Measurements from ENCODE around the gene CDK5RAP2. TPM values are rescaled to one million over a fixed set of nuclear protein-coding genes. Genes with fewer than 3 reads are reported as not detected.

The CDK5RAP2 gene
- polyA plus RNA-seq, 1 donor = 42.0 TPM

DNA sequence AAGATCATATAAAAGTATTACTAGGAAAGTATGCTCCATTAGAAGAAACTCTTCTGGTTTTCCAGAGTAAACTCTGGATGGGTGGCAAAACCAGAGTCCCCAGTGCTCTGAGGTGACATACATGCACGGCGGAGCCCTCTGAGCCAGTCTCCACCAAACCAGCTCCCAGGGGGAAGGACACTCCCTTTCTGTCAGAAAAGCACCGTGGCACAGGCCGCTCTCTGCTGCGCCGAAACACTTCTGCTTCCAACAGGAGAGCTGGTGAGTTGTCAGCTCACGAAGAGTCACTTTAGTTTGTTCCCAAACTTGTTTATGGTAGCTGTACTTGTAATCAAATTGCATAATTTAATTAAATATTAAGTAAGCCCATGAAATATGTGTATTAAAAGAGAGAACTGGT, 184.6 kb downstream of the CDK5RAP2 start:
- Histone ChIP-seq H3K4me1 (ENCODE audit: control insufficient read depth, insufficient read depth, low read length) (peaks cover 3% of the 10 kb centered on the region), H3K9me3 (ENCODE audit: control insufficient read depth, low read depth, low read length) (no peaks in the 10 kb centered on the region), H3K27me3 (ENCODE audit: control insufficient read depth, insufficient read depth, low read length) (no peaks in the 10 kb centered on the region), H3K36me3 (ENCODE audit: control insufficient read depth, insufficient read depth, low read length) (peaks cover 78% of the 10 kb centered on the region), H3K27ac (ENCODE audit: low read length) (no peak overlapping the region), H3K4me3 (ENCODE audit: low read length) (no peak overlapping the region)
- no CpG with 5 or more reads among the region's 7 CpGs for WGBS (ENCODE audit: insufficient coverage, low lambda C conversion rate)
- DNase-seq = no peak

DNA sequence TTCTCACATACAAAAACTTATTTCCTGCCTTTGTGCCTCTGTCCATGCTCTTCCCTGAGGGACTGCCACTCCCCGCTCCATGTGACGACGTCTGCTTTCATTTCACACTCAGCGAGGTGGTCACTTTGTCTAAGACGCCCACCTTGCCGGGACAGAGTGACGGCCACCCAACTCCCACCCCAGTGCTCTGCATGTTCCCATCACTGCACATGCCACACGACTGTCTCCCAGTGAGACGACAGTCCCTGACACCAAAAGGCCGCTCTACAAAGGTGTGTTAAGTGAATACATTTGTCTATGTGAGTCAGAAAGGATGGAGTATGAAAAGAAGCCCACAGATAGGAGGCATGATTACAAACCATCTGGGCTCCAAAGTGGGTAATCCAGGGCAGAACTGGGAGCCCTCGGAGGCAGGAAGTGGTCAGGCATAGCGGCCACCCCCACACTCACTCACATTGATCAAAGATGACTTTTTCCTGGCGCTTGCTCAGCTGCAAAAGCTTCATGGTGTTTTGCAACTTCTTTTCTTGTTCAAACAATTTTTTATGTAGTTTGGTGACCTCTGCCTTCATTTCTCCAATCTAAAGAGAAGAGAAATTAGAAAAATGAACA, 185.8 kb downstream of the CDK5RAP2 start:
- Histone ChIP-seq H3K4me3 (ENCODE audit: low read length) (no peak overlapping the region), H3K27ac (ENCODE audit: low read length) (no peak overlapping the region), H3K9me3 (ENCODE audit: control insufficient read depth, low read depth, low read length) (no peaks in the 10 kb centered on the region), H3K27me3 (ENCODE audit: control insufficient read depth, insufficient read depth, low read length) (no peaks in the 10 kb centered on the region), H3K4me1 (ENCODE audit: control insufficient read depth, insufficient read depth, low read length) (peaks cover 3% of the 10 kb centered on the region), H3K36me3 (ENCODE audit: control insufficient read depth, insufficient read depth, low read length) (peaks cover 78% of the 10 kb centered on the region)
- WGBS (ENCODE audit: insufficient coverage, low lambda C conversion rate) = 70% methylated on average over 2 of the region's 13 CpGs
- DNase-seq = no peak

- H3K4me1 ChIP-seq (ENCODE audit: control insufficient read depth, insufficient read depth, low read length) = peaks cover 3% of the 10 kb centered on the region
- H3K4me3 ChIP-seq (ENCODE audit: low read length) = no peak overlapping the region
- no peaks in the 10 kb centered on the region for H3K9me3 ChIP-seq (ENCODE audit: control insufficient read depth, low read depth, low read length)
- H3K27ac ChIP-seq (ENCODE audit: low read length) = no peak overlapping the region
- peaks cover 77% of the 10 kb centered on the region for H3K36me3 ChIP-seq (ENCODE audit: control insufficient read depth, insufficient read depth, low read length)
- H3K27me3 ChIP-seq (ENCODE audit: control insufficient read depth, insufficient read depth, low read length) = no peaks in the 10 kb centered on the region
- peak in 1 of 2 donors; percentile 40 for DNase-seq
- 40% methylated on average over 2 of the region's 7 CpGs for WGBS (ENCODE audit: insufficient coverage, low lambda C conversion rate)
Measured at GRCh38 chr9:120393386-120394057, 186.4 kb downstream of the CDK5RAP2 start.

GRCh38 chr9:120392711-120393110, 187.3 kb downstream of the CDK5RAP2 start:
- Histone ChIP-seq H3K36me3 (ENCODE audit: control insufficient read depth, insufficient read depth, low read length) (peaks cover 82% of the 10 kb centered on the region), H3K4me1 (ENCODE audit: control insufficient read depth, insufficient read depth, low read length) (peaks cover 3% of the 10 kb centered on the region), H3K9me3 (ENCODE audit: control insufficient read depth, low read depth, low read length) (no peaks in the 10 kb centered on the region), H3K27me3 (ENCODE audit: control insufficient read depth, insufficient read depth, low read length) (no peaks in the 10 kb centered on the region), H3K4me3 (ENCODE audit: low read length) (no peak overlapping the region), H3K27ac (ENCODE audit: low read length) (no peak overlapping the region)
- DNase-seq = no peak
- no CpG with 5 or more reads among the region's 8 CpGs for WGBS (ENCODE audit: insufficient coverage, low lambda C conversion rate)

- Histone ChIP-seq H3K4me1 (ENCODE audit: control insufficient read depth, insufficient read depth, low read length) (peaks cover 3% of the 10 kb centered on the region), H3K27me3 (ENCODE audit: control insufficient read depth, insufficient read depth, low read length) (no peaks in the 10 kb centered on the region), H3K9me3 (ENCODE audit: control insufficient read depth, low read depth, low read length) (no peaks in the 10 kb centered on the region), H3K4me3 (ENCODE audit: low read length) (no peak overlapping the region), H3K36me3 (ENCODE audit: control insufficient read depth, insufficient read depth, low read length) (peaks cover 83% of the 10 kb centered on the region), H3K27ac (ENCODE audit: low read length) (no peak overlapping the region)
- no CpG with 5 or more reads among the region's 5 CpGs for WGBS (ENCODE audit: insufficient coverage, low lambda C conversion rate)
- DNase-seq = no peak
Measured at GRCh38 chr9:120392245-120392644, 187.7 kb downstream of the CDK5RAP2 start.

- Histone ChIP-seq H3K9me3 (ENCODE audit: control insufficient read depth, low read depth, low read length) (no peaks in the 10 kb centered on the region), H3K4me1 (ENCODE audit: control insufficient read depth, insufficient read depth, low read length) (peaks cover 4% of the 10 kb centered on the region), H3K4me3 (ENCODE audit: low read length) (no peak overlapping the region), H3K36me3 (ENCODE audit: control insufficient read depth, insufficient read depth, low read length) (peaks cover 78% of the 10 kb centered on the region), H3K27me3 (ENCODE audit: control insufficient read depth, insufficient read depth, low read length) (no peaks in the 10 kb centered on the region), H3K27ac (ENCODE audit: low read length) (no peak overlapping the region)
- no peak for DNase-seq
- no CpG with 5 or more reads among the region's 5 CpGs for WGBS (ENCODE audit: insufficient coverage, low lambda C conversion rate)
Measured at GRCh38 chr9:120391691-120392090, 188.3 kb downstream of the CDK5RAP2 start.

DNA sequence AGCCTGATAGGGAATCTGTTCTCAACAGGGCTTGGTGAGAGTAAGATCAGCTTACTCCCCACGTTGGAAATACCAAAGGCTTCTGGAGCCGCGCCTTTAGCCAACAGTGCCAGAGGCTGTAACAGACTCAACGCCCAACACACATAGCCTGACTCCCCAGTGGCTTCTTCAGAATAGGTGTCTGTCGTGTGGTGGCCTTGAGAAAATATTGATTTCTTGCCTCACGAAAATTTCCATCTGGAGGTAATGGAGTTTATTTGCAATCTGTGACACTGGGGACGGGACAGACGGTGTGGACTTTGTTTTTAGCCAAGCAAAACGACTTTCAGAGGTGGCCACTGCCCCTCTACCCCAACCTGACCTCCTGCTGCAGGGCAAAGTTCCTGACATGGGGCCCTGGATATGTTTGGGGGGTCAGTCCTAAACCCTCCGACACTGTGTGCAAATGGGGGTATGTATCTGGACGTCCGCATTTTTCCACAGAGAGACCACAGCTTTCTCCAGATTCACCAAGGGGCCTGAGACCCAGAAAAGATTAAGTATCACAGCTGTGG, 189.3 kb downstream of the CDK5RAP2 start:
- H3K9me3 ChIP-seq (ENCODE audit: control insufficient read depth, low read depth, low read length) = no peaks in the 10 kb centered on the region
- no peak for DNase-seq
- 60% methylated on average over 1 of the region's 12 CpGs for WGBS (ENCODE audit: insufficient coverage, low lambda C conversion rate)
- no peaks in the 10 kb centered on the region for H3K27me3 ChIP-seq (ENCODE audit: control insufficient read depth, insufficient read depth, low read length)
- no peak overlapping the region for H3K4me3 ChIP-seq (ENCODE audit: low read length)
- peaks cover 13% of the 10 kb centered on the region for H3K4me1 ChIP-seq (ENCODE audit: control insufficient read depth, insufficient read depth, low read length)
- no peak overlapping the region for H3K27ac ChIP-seq (ENCODE audit: low read length)
- peaks cover 71% of the 10 kb centered on the region for H3K36me3 ChIP-seq (ENCODE audit: control insufficient read depth, insufficient read depth, low read length)

- Histone ChIP-seq H3K36me3 (ENCODE audit: control insufficient read depth, insufficient read depth, low read length) (peaks cover 64% of the 10 kb centered on the region), H3K27ac (ENCODE audit: low read length) (no peak overlapping the region), H3K9me3 (ENCODE audit: control insufficient read depth, low read depth, low read length) (no peaks in the 10 kb centered on the region), H3K27me3 (ENCODE audit: control insufficient read depth, insufficient read depth, low read length) (no peaks in the 10 kb centered on the region), H3K4me1 (ENCODE audit: control insufficient read depth, insufficient read depth, low read length) (peaks cover 15% of the 10 kb centered on the region), H3K4me3 (ENCODE audit: low read length) (no peak overlapping the region)
- DNase-seq = no peak
- no CpG with 5 or more reads among the region's 8 CpGs for WGBS (ENCODE audit: insufficient coverage, low lambda C conversion rate)
Measured at GRCh38 chr9:120389867-120390266, 190.1 kb downstream of the CDK5RAP2 start.

DNA sequence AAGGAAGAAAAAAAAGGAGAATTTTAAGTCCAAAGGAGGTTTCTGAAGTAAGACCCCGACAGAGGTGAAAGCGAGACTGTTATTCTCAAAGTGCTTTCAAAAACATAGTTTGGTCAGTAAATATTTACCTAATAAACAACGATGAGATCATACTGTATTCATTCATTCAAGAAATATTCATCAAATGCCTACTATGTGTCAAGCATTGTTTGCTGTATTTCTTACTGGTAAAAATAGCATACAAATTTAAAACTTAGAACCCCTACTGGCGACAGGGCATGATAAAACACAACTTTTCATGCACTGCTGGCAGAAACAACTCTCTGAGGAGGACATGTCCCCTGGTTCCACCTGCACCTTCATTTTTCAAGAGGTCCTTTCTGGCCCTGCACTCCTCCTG, 190.7 kb downstream of the CDK5RAP2 start:
- DNase-seq = no peak
- H3K4me3 ChIP-seq (ENCODE audit: low read length) = no peak overlapping the region
- H3K9me3 ChIP-seq (ENCODE audit: control insufficient read depth, low read depth, low read length) = no peaks in the 10 kb centered on the region
- peaks cover 21% of the 10 kb centered on the region for H3K4me1 ChIP-seq (ENCODE audit: control insufficient read depth, insufficient read depth, low read length)
- no peak overlapping the region for H3K27ac ChIP-seq (ENCODE audit: low read length)
- 88% methylated on average over 4 of the region's 4 CpGs for WGBS (ENCODE audit: insufficient coverage, low lambda C conversion rate)
- peaks cover 60% of the 10 kb centered on the region for H3K36me3 ChIP-seq (ENCODE audit: control insufficient read depth, insufficient read depth, low read length)
- H3K27me3 ChIP-seq (ENCODE audit: control insufficient read depth, insufficient read depth, low read length) = no peaks in the 10 kb centered on the region

GRCh38 chr9:120388003-120388855, 191.7 kb downstream of the CDK5RAP2 start:
- H3K27ac ChIP-seq (ENCODE audit: low read length) = no peak overlapping the region
- H3K27me3 ChIP-seq (ENCODE audit: control insufficient read depth, insufficient read depth, low read length) = no peaks in the 10 kb centered on the region
- no peaks in the 10 kb centered on the region for H3K9me3 ChIP-seq (ENCODE audit: control insufficient read depth, low read depth, low read length)
- H3K4me3 ChIP-seq (ENCODE audit: low read length) = no peak overlapping the region
- DNase-seq = no peak
- H3K36me3 ChIP-seq (ENCODE audit: control insufficient read depth, insufficient read depth, low read length) = peaks cover 49% of the 10 kb centered on the region
- no CpG with 5 or more reads among the region's 24 CpGs for WGBS (ENCODE audit: insufficient coverage, low lambda C conversion rate)
- peaks cover 28% of the 10 kb centered on the region for H3K4me1 ChIP-seq (ENCODE audit: control insufficient read depth, insufficient read depth, low read length)
